ENCODE measurements around the gene ATP6V0A1.

ATP6V0A1 gene

DNA sequence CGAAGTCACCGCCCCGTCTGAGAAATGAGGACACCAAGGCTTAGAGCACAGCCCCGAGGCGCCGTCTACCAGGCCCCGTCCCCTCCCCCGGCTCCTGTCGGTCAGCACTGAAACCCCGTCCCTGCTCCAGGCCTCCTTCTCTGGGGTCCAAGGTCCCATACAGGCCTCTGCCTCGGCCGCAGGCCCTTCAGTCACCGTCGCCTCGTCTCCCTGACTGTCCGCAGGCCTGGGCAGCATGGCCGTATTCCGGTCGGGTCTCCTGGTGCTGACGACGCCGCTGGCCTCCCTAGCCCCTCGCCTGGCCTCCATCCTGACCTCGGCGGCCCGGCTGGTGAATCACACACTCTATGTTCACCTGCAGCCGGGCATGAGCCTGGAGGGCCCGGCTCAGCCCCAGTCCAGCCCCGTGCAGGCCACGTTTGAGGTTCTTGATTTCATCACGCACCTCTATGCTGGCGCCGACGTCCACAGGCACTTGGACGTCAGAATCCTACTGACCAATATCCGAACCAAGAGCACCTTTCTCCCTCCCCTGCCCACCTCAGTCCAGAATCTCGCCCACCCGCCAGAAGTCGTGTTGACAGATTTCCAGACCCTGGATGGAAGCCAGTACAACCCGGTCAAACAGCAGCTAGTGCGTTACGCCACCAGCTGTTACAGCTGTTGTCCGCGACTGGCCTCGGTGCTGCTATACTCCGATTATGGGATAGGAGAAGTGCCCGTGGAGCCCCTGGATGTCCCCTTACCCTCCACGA is 103.9 kb downstream of the ATP6V0A1 start:
- DNase-seq (ENCODE audit: low spot score) = peak; percentile 28

GRCh38 chr17:42563143-42563509 is 104.4 kb downstream of the ATP6V0A1 start:
- no peak for DNase-seq (ENCODE audit: low spot score)

DNA sequence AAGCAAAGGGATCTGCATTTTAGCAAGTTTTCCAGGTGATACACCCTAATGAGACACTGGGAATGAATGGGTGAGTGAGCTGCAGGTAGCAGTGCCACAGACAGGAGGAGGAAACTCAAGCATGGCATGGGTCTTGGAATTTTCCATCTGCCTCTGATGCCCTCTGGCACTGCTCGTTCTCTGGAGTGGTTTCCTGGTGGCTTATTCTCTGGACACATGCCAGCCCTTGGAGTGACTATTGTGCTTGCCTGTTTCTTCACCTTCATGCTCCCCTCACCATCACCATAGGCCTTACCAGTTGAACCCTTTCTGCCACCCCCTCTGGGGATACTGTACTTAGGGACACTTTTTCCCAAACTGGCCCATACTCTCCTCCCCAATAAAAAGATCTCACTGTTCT is 104.9 kb downstream of the ATP6V0A1 start:
- DNase-seq (ENCODE audit: low spot score) = no peak

DNA sequence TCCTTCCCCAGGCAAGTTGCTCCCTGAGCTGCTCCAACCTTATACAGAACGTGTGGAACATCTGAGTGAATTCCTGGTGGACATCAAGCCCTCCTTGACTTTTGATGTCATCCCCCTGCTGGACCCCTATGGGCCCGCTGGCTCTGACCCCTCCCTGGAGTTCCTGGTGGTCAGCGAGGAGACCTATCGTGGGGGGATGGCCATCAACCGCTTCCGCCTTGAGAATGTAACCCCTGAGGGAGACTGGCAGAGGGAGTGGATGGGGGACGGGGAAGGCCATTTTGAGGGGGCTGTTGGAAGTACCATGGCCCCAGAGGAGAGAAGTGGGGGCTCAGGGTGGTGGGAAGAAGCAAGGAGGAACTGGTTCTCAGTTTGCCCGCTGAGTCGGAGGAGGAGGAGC is 105.3 kb downstream of the ATP6V0A1 start:
- no peak for DNase-seq (ENCODE audit: low spot score)

GRCh38 chr17:42564815-42565522 is 106.3 kb downstream of the ATP6V0A1 start:
- no peak for DNase-seq (ENCODE audit: low spot score)

GRCh38 chr17:42565523-42566214 is 107.0 kb downstream of the ATP6V0A1 start:
- no peak for DNase-seq (ENCODE audit: low spot score)

GRCh38 chr17:42566215-42566882 is 107.7 kb downstream of the ATP6V0A1 start:
- DNase-seq (ENCODE audit: low spot score) = no peak

DNA sequence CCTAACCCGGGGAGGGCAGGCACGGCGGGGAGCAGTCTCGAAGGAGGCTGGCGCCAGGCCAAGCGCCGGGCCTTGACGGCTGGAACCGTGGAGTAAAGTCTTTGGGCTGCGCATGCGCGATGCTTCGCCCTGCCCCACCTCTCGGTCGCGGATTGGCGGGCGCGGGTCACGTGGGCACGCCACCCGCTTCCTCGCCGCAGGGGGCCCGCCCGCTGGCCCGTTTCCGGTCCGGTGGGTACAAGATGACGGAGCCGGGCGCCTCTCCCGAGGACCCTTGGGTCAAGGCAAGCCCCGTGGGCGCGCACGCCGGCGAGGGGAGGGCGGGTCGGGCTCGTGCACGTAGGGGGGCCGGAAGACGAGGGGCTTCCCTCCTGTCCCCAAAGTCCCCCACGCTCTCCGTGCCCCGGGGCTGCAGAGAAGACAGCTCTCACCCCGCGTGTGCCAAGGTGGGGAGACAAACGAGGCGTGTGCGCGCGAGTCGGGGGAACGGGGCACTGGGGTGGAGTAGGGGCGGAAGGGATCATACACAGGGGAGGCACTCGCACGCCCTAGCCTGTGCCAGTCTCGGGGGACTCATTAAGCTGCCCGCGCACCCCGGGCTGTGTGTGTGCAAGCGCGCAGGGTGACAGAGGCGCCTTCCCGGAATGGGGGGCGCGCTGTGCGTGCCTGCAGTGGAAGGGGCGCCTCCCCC is 108.3 kb downstream of the ATP6V0A1 start, which contains the start of gene MLX:
Gene MLX, plus strand, starts transcription at position 218 of the 691 bp plus-strand sequence. Its CDS starts 25 bp downstream, at position 243.
- peak; percentile 100 for DNase-seq (ENCODE audit: low spot score)

- DNase-seq (ENCODE audit: low spot score) = no peak
Observed at GRCh38 chr17:42568341-42569111, 109.8 kb downstream of the ATP6V0A1 start.

- no peak for DNase-seq (ENCODE audit: low spot score)
Observed at GRCh38 chr17:42571435-42572225, 113.0 kb downstream of the ATP6V0A1 start.

Measured in germinal center (tissue), 1 donor.